ENCODE results near the gene TSPEAR. TPM values are rescaled to one million over a fixed set of nuclear protein-coding genes. Genes with fewer than 3 reads are reported as not detected.

The TSPEAR gene
- total and polyA plus RNA-seq, 2 of the 13 experiments (the other 11 are each of a cell fraction or from before 2014, with no cell fraction given), result 0.07 to 0.32 TPM

DNA sequence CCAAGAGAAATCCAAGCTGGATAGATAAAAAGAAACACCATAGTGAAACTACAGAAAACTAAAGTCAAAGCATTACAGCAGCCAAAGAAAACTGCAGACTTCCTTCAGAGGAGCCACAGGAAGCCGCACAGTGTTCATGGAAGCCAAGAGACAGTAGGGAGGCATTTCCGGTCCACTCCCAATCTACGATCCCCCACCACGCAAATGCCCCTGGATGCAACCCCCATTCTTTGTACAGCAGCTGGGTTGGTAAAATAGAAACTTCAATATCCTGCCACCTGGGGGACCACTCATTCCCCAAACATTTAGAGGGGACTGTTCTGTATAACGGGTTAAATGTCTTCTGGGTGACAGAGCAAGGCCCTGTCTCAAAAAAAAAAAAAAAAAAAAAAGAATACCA, 43.9 kb upstream of the TSPEAR start:
- no peak overlapping the region for H3K27ac ChIP-seq (ENCODE audit: extremely low read length, insufficient read depth, low read length)
- ChIA-PET POLR2A (interaction anchor here (0.7 kb wide), 1 partner anchor 47 kb away, joined by 3 read pairs; no protein-coding TSS in a partner anchor), CTCF (ENCODE audit: low intra/inter-chr PET ratio, low total read pairs) (interaction anchor here (0.7 kb wide), 2 partner anchors 38 kb away, joined by 3 read pairs; no protein-coding TSS in a partner anchor)
- peak overlapping the region; percentile 39; the same call in 1 of the 2 replicates for H3K4me2 ChIP-seq (ENCODE audit: low read depth, low read length)
- H3K4me1 ChIP-seq (ENCODE audit: insufficient read depth, low read length), result 0 out of 2 replicates have a peak, but pooled peaks cover under 1% of the 10 kb centered on the region
- 25% methylated on average over 4 of the region's 5 CpGs for WGBS (ENCODE audit: low lambda C conversion rate)
- no peak for FAIRE-seq
- ATAC-seq, result no peak
- in situ Hi-C loops (cut with HindIII; ENCODE audit: extremely low pct_ligation_motif_present, low pct_unique_long_range_greater_than_20kb) (no loop called here), intact Hi-C loops (cut with micrococcal nuclease; ENCODE audit: unreplicated experiment) (loop anchor here (1.0 kb wide), 1 partner anchor 38 kb away; no protein-coding TSS in a partner anchor)
- no TSS peak for BruUV-seq (replicated peaks)
- DNase-seq (ENCODE audit: low spot score), result peak; percentile 16
- no peak overlapping the region for H2AFZ ChIP-seq (ENCODE audit: low read length)
- TF ChIP-seq KLF16 (CRISPR knock-in tag; IDR thresholded peaks at IDR 0.05) (no peak), STAG1 (CRISPR knock-in tag; IDR thresholded peaks at IDR 0.05) (peak; percentile 21), TMF1 (CRISPR knock-in tag; IDR thresholded peaks at IDR 0.05; ENCODE audit: low read depth) (no peak), GABPA (IDR thresholded peaks at IDR 0.05; ENCODE audit: low read depth, low read length) (no peak), GABPA (CRISPR knock-in tag; IDR thresholded peaks at IDR 0.05; ENCODE audit: low read depth) (peak; percentile 58), ZNF652 (CRISPR knock-in tag; IDR thresholded peaks at IDR 0.05; ENCODE audit: borderline replicate concordance, low read depth) (peak; percentile 62), CTCF (CRISPR knock-in tag; IDR thresholded peaks at IDR 0.05) (peak; percentile 41)
- H3K9ac ChIP-seq (ENCODE audit: insufficient read depth, low read depth, low read length), result no peak overlapping the region
- no peak overlapping the region for H3K4me3 ChIP-seq (replicated peaks in 1 of 3; ENCODE audit: insufficient read depth in 1 of 3, low read depth in 2 of 3, low read length in 3 of 3)
- no peaks in the 10 kb centered on the region for H3K36me3 ChIP-seq (replicated peaks in 1 of 2; ENCODE audit: control insufficient read depth in 1 of 2, insufficient read depth in 2 of 2, low read length in 2 of 2)
- no peaks in the 10 kb centered on the region for H4K20me1 ChIP-seq (ENCODE audit: insufficient read depth, low read length)
- no peaks in the 10 kb centered on the region for H3K79me2 ChIP-seq (ENCODE audit: insufficient read depth, low read length)
- peaks cover 9 to 53% of the 10 kb centered on the region in 2 experiments for H3K27me3 ChIP-seq (ENCODE audit: control insufficient read depth in 1 of 2, insufficient read depth in 2 of 2, low read length in 2 of 2)
- H3K9me3 ChIP-seq (ENCODE audit: low read length), result no peaks in the 10 kb centered on the region

GRCh38 chr21:44753357-44753756, 42.0 kb upstream of the TSPEAR start:
- H3K9me3 ChIP-seq (ENCODE audit: low read length), result no peaks in the 10 kb centered on the region
- TF ChIP-seq ZNF598 (CRISPR knock-in tag; IDR thresholded peaks at IDR 0.05; ENCODE audit: borderline replicate concordance), result no peak
- TF ChIP-seq ETV6 (CRISPR knock-in tag; conservative IDR thresholded peaks at IDR 0.05), result no peak
- TF ChIP-seq REPIN1 (CRISPR knock-in tag; IDR thresholded peaks at IDR 0.05; ENCODE audit: borderline replicate concordance, low read depth), result no peak
- no peak for TF ChIP-seq GLMP (CRISPR knock-in tag; IDR thresholded peaks at IDR 0.05; ENCODE audit: borderline replicate concordance)
- TF ChIP-seq KMT2B (CRISPR knock-in tag; IDR thresholded peaks at IDR 0.05), result no peak
- TF ChIP-seq HNRNPUL1 (IDR thresholded peaks at IDR 0.05; ENCODE audit: low read depth, low read length), result no peak
- BruUV-seq (replicated peaks), result no TSS peak
- H3K27me3 ChIP-seq (ENCODE audit: control insufficient read depth in 1 of 2, insufficient read depth in 2 of 2, low read length in 2 of 2), result peaks cover 12 to 56% of the 10 kb centered on the region in 2 experiments
- 65% methylated on average over 13 of the region's 19 CpGs for whole genome bisulfite sequencing (ENCODE audit: low lambda C conversion rate)
- H3K27ac ChIP-seq (ENCODE audit: extremely low read length, insufficient read depth, low read length), result no peak overlapping the region
- no peak overlapping the region for H2AFZ ChIP-seq (ENCODE audit: low read length)
- DNase-seq (ENCODE audit: low spot score) (no peak), FAIRE-seq (no peak), ATAC-seq (no peak)
- intact Hi-C loops (cut with micrococcal nuclease; ENCODE audit: unreplicated experiment), result no loop called here
- ChIA-PET POLR2A (no interaction called here), CTCF (ENCODE audit: low intra/inter-chr PET ratio, low total read pairs) (no interaction called here)
- in situ Hi-C loops (cut with HindIII; ENCODE audit: extremely low pct_ligation_motif_present, low pct_unique_long_range_greater_than_20kb), result no loop called here
- no peak overlapping the region for H3K9ac ChIP-seq (ENCODE audit: insufficient read depth, low read depth, low read length)
- H3K4me3 ChIP-seq (replicated peaks in 1 of 3; ENCODE audit: insufficient read depth in 1 of 3, low read depth in 2 of 3, low read length in 3 of 3), result no peak overlapping the region
- no peak overlapping the region for H3K4me2 ChIP-seq (ENCODE audit: low read depth, low read length)
- H3K79me2 ChIP-seq (ENCODE audit: insufficient read depth, low read length), result no peaks in the 10 kb centered on the region
- no peaks in the 10 kb centered on the region for H3K36me3 ChIP-seq (replicated peaks in 1 of 2; ENCODE audit: control insufficient read depth in 1 of 2, insufficient read depth in 2 of 2, low read length in 2 of 2)
- no peaks in the 10 kb centered on the region for H3K4me1 ChIP-seq (ENCODE audit: insufficient read depth, low read length)
- H4K20me1 ChIP-seq (ENCODE audit: insufficient read depth, low read length), result no peaks in the 10 kb centered on the region
